SK-N-SH (cell line): ENCODE results near the gene ZNF280D. TPM values are rescaled to one million over a fixed set of nuclear protein-coding genes. Genes with fewer than 3 reads are reported as not detected.

Experiments
- CTCF ChIA-PET: fragments of 300-600, 350-600 bp; formaldehyde crosslinking; extraction: SDS; loops from one replicate; lab custom pipeline; 2021; lab: Yijun Ruan, JAX
- POLR2A ChIA-PET: fragments of 350-600 bp; sonication (Branson Sonifier 250); formaldehyde crosslinking; extraction: SDS; loops from one replicate; lab custom pipeline; 2020; ENCODE audit warnings: antibody characterized with exemption, inconsistent platforms; lab: Yijun Ruan, JAX
- DNase-seq: peaks from one replicate; pipeline ENCODE4 v3.0.0; 2012
- H2AFZ ChIP-seq: fragments of 200-600 bp; sonication (generic); 2 replicates; pipeline ENCODE4 v1.8.1; 2016; ENCODE audit warnings: antibody characterized with exemption, mild to moderate bottlenecking, low read depth
- H3F3A ChIP-seq: fragments of 200-600 bp; sonication (generic); replicated peaks from 2 replicates; pipeline ENCODE3; 2016; ENCODE audit warnings: antibody characterized with exemption, mild to moderate bottlenecking; ENCODE audit not compliant: insufficient read depth
- H3K27ac ChIP-seq, 2 experiments: fragments of 200-500 bp in 1 of 2; fragments of 200-600 bp in 1 of 2; sonication (Bioruptor generic) in 1 of 2; sonication (generic), shearing (Covaris generic) in 1 of 2; 2 replicates each; pipeline versions ENCODE4 v1.5.1 to v1.6.1; 2014 to 2016; ENCODE audit warnings: low read depth in 2 of 2, inconsistent platforms in 1 of 2, low read length in 1 of 2, mild to moderate bottlenecking in 1 of 2, mixed read lengths in 1 of 2
- H3K27me3 ChIP-seq: fragments of 200-600 bp; sonication (generic), shearing (Covaris generic); 2 replicates; pipeline ENCODE4 v1.6.1; 2016; ENCODE audit warnings: mixed run types; ENCODE audit not compliant: insufficient read depth
- H3K36me3 ChIP-seq, 2 experiments: fragments of 200-500 bp in 1 of 2; fragments of 200-600 bp in 1 of 2; sonication (Bioruptor generic) in 1 of 2; sonication (generic) in 1 of 2; replicated peaks in 1 of 2; 2 replicates each; pipeline versions ENCODE3 to v1.5.1; 2014 to 2016; ENCODE audit warnings: low read length in 1 of 2, mild to moderate bottlenecking in 1 of 2; ENCODE audit not compliant: insufficient read depth in 2 of 2, control insufficient read depth in 1 of 2
- H3K4me1 ChIP-seq, 2 experiments: fragments of 200-500 bp in 1 of 2; fragments of 200-600 bp in 1 of 2; sonication (Bioruptor generic) in 1 of 2; sonication (generic), shearing (Covaris generic) in 1 of 2; 2 replicates each; pipeline versions ENCODE4 v1.5.1 to v1.6.1; 2014 to 2016; ENCODE audit warnings: low read depth in 1 of 2, low read length in 1 of 2, mixed run types in 1 of 2; ENCODE audit not compliant: insufficient read depth in 2 of 2, control insufficient read depth in 1 of 2
- H3K4me2 ChIP-seq: fragments of 200-600 bp; sonication (generic), shearing (Covaris generic); 2 replicates; pipeline ENCODE4 v1.6.1; 2017; ENCODE audit warnings: mixed run types
- H3K4me3 ChIP-seq, 2 experiments: fragments of 200-500 bp in 1 of 2; fragments of 200-600 bp in 1 of 2; sonication (Bioruptor generic) in 1 of 2; sonication (generic), shearing (Covaris generic) in 1 of 2; 2 replicates each; pipeline versions ENCODE4 v1.5.1 to v1.8.1; 2014 to 2016; ENCODE audit warnings: low read depth in 2 of 2, inconsistent platforms in 1 of 2, low read length in 1 of 2, mild to moderate bottlenecking in 1 of 2, mixed read lengths in 1 of 2, moderate library complexity in 1 of 2
- H3K79me2 ChIP-seq: fragments of 200-600 bp; sonication (generic); 2 replicates; pipeline ENCODE4 v1.8.1; 2017; ENCODE audit warnings: mild to moderate bottlenecking; ENCODE audit not compliant: insufficient read depth
- H3K9ac ChIP-seq: fragments of 200-600 bp; sonication (generic); 2 replicates; pipeline ENCODE4 v1.6.1; 2017; ENCODE audit warnings: mixed run types
- H3K9me2 ChIP-seq: fragments of 200-600 bp; sonication (generic); 2 replicates; pipeline ENCODE4 v1.6.1; 2017; ENCODE audit warnings: mixed run types
- H3K9me3 ChIP-seq: fragments of 200-600 bp; sonication (generic); 2 replicates; pipeline ENCODE4 v1.6.1; 2017; ENCODE audit warnings: mixed run types, mild to moderate bottlenecking, moderate library complexity
- H4K20me1 ChIP-seq: fragments of 200-600 bp; sonication (generic); 2 replicates; pipeline ENCODE4 v1.6.1; 2017; ENCODE audit warnings: mild to moderate bottlenecking, mixed run types; ENCODE audit not compliant: insufficient read depth
- CTCF ChIP-seq: fragments of 200-600 bp; sonication (generic); IDR thresholded peaks from 2 replicates; pipeline ENCODE4 v1.6.1; 2017; ENCODE audit warnings: antibody characterized with exemption, mild to moderate bottlenecking, moderate library complexity
- FOSL2 ChIP-seq: IDR thresholded peaks from 2 replicates; pipeline ENCODE4 v1.4.0; 2012; ENCODE audit warnings: low read depth, mild to moderate bottlenecking, moderate library complexity, borderline replicate concordance
- FOXJ3 ChIP-seq: sonication (generic); formaldehyde crosslinking; IDR thresholded peaks from 2 replicates; pipeline ENCODE4 v1.5.1; 2020; ENCODE audit warnings: mild to moderate bottlenecking, missing genetic modification reagents
- GABPA ChIP-seq: IDR thresholded peaks from 2 replicates; pipeline ENCODE4 v1.4.0; 2012; ENCODE audit warnings: low read depth, mild to moderate bottlenecking
- MEF2A ChIP-seq: IDR thresholded peaks from 2 replicates; pipeline ENCODE4 v1.4.0; 2012; ENCODE audit warnings: low read depth, borderline replicate concordance
- MXI1 ChIP-seq: IDR thresholded peaks from 2 replicates; pipeline ENCODE4 v1.6.1; 2012; ENCODE audit warnings: mild to moderate bottlenecking, low read depth, low read length, improper control_type of control experiment
- NFIC ChIP-seq: IDR thresholded peaks from 2 replicates; pipeline ENCODE4 v1.4.0; 2012; ENCODE audit warnings: borderline replicate concordance
- RAD21 ChIP-seq: IDR thresholded peaks from 2 replicates; pipeline ENCODE4 v1.6.1; 2012; ENCODE audit warnings: mild to moderate bottlenecking, low read length
- REST ChIP-seq: IDR thresholded peaks from 2 replicates; pipeline ENCODE4 v1.6.1; 2012; ENCODE audit warnings: mild to moderate bottlenecking, low read depth, low read length, moderate library complexity
- TCF12 ChIP-seq: IDR thresholded peaks from 2 replicates; pipeline ENCODE4 v1.4.0; 2012
- USF2 ChIP-seq: fragments of 150-350 bp; IDR thresholded peaks from 2 replicates; pipeline ENCODE4 v1.6.1; 2017; ENCODE audit warnings: antibody characterized with exemption, low read length, low read depth, borderline replicate concordance
- YY1 ChIP-seq: IDR thresholded peaks from 2 replicates; pipeline ENCODE4 v1.4.0; 2012; ENCODE audit warnings: low read depth, mild to moderate bottlenecking
- WGBS: methylation state at CpG from one replicate; pipeline ENCODE4 v1.1.6; 2017; ENCODE audit warnings: low lambda C conversion rate; 5-methylcytosine and 5-hydroxymethylcytosine counted together
- polyA plus RNA-seq, 3 experiments: library from polyadenylated mRNA; depleted of rRNA; stranded (reverse); fragments of >200 nt; gene quantifications; 2 replicates each; pipeline ENCODE4 v1.2.3, GENCODE V29; 2012

Gene ZNF280D
- polyA plus RNA-seq, 1 of the 3 experiments (the other 2 are of a cell fraction) = 5.4 TPM

- no peaks in the 10 kb centered on the region for H3K9me2 ChIP-seq
- POLR2A ChIA-PET = no interaction called here
- peaks cover 11% of the 10 kb centered on the region; the same call in 1 of the 2 replicates for H4K20me1 ChIP-seq
- CTCF ChIA-PET = no interaction called here
- 88% methylated on average over 3 of the region's 3 CpGs for WGBS
- H3K9me3 ChIP-seq = no peaks in the 10 kb centered on the region
- H3K27me3 ChIP-seq = no peaks in the 10 kb centered on the region
- peaks cover 13 to 30% of the 10 kb centered on the region in 2 experiments for H3K36me3 ChIP-seq
- H3K4me3 ChIP-seq = no peak overlapping the region
- H3K27ac ChIP-seq = peak overlapping the region in 1 of 2 experiments; percentile 5; a peak in 1 of 4 replicates
- H3K4me2 ChIP-seq = no peak overlapping the region
- TF ChIP-seq FOXJ3 (CRISPR knock-in tag) (no peak), FOSL2 (peak; percentile 24; the same call in 1 of the 2 replicates)
- no peak for DNase-seq
- no peak overlapping the region for H2AFZ ChIP-seq
- H3K79me2 ChIP-seq = peaks cover 87% of the 10 kb centered on the region
- peaks cover 0 to 7% of the 10 kb centered on the region in 2 experiments; a peak in 1 of 4 replicates for H3K4me1 ChIP-seq
- no peak overlapping the region for H3K9ac ChIP-seq
- H3F3A ChIP-seq = peaks cover 4% of the 10 kb centered on the region
Observed at GRCh38 chr15:56719774-56720555, 13.3 kb downstream of the ZNF280D start.

GRCh38 chr15:56719021-56719612 lies 14.2 kb downstream of the ZNF280D start:
- DNase-seq = no peak
- no peaks in the 10 kb centered on the region for H3K27me3 ChIP-seq
- H3K9me2 ChIP-seq = no peaks in the 10 kb centered on the region
- no peak overlapping the region for H2AFZ ChIP-seq
- H3F3A ChIP-seq = peaks cover 8% of the 10 kb centered on the region
- peaks cover 0 to 7% of the 10 kb centered on the region in 2 experiments; a peak in 1 of 4 replicates for H3K4me1 ChIP-seq
- H3K9ac ChIP-seq = no peak overlapping the region
- peaks cover 8 to 21% of the 10 kb centered on the region in 2 experiments for H3K36me3 ChIP-seq
- no peak overlapping the region for H3K4me3 ChIP-seq
- WGBS = 93% methylated on average over 4 of the region's 4 CpGs
- H4K20me1 ChIP-seq = peaks cover 11% of the 10 kb centered on the region; the same call in 1 of the 2 replicates
- no peak overlapping the region for H3K4me2 ChIP-seq
- CTCF ChIA-PET = interaction anchor here (1.6 kb wide), 1 partner anchor 228 kb away, joined by 3 read pairs; no protein-coding TSS in a partner anchor
- peaks cover 86% of the 10 kb centered on the region for H3K79me2 ChIP-seq
- POLR2A ChIA-PET = interaction anchor here (1.0 kb wide), 1 partner anchor 14 kb away, joined by 4 read pairs; the partner anchor contains the start of gene ZNF280D
- H3K27ac ChIP-seq = no peak overlapping the region
- H3K9me3 ChIP-seq = no peaks in the 10 kb centered on the region
- TF ChIP-seq USF2 = no peak
- no peak for TF ChIP-seq RAD21
- TF ChIP-seq MXI1 = no peak
- TF ChIP-seq, all 33 proteins: peak for 0

- H3K9me3 ChIP-seq = no peaks in the 10 kb centered on the region
- no peak overlapping the region for H2AFZ ChIP-seq
- H3K4me2 ChIP-seq = no peak overlapping the region
- H3K9me2 ChIP-seq = no peaks in the 10 kb centered on the region
- H3K27me3 ChIP-seq = no peaks in the 10 kb centered on the region
- H3K4me3 ChIP-seq = no peak overlapping the region
- peaks cover 85% of the 10 kb centered on the region for H3K79me2 ChIP-seq
- no peak for DNase-seq
- peaks cover 11% of the 10 kb centered on the region; the same call in 1 of the 2 replicates for H4K20me1 ChIP-seq
- ChIA-PET CTCF (interaction anchor here (1.6 kb wide), 1 partner anchor 228 kb away, joined by 3 read pairs; no protein-coding TSS in a partner anchor), POLR2A (interaction anchor here (1.0 kb wide), 1 partner anchor 15 kb away, joined by 4 read pairs; the partner anchor contains the start of gene ZNF280D)
- H3K36me3 ChIP-seq = peaks cover 3 to 17% of the 10 kb centered on the region in 2 experiments
- H3K27ac ChIP-seq = no peak overlapping the region
- no peak overlapping the region for H3K9ac ChIP-seq
- H3K4me1 ChIP-seq = peaks cover 0 to 7% of the 10 kb centered on the region in 2 experiments; a peak in 1 of 4 replicates
- WGBS = 94% methylated on average over 1 of the region's 1 CpG
- peaks cover 8% of the 10 kb centered on the region for H3F3A ChIP-seq
- TF ChIP-seq MEF2A (no peak), CTCF (no peak), YY1 (no peak), REST (no peak), GABPA (no peak), TCF12 (no peak), NFIC (no peak)
Observed at GRCh38 chr15:56718560-56718959, 14.7 kb downstream of the ZNF280D start.
